K562 treated with DMSO at 1 percent for 4 hours (cell line): ENCODE data around the gene SAG. TPM values are rescaled to one million over a fixed set of nuclear protein-coding genes. Genes with fewer than 3 reads are reported as not detected.

ENCODE experiments used
- total RNA-seq: library from RNA; unstranded; fragments of 300-600 nt; gene quantifications from 2 replicates; pipeline ENCODE4 v1.2.3, GENCODE V29; 2022; ENCODE audit not compliant: insufficient read depth

The SAG gene
- 0.11 TPM in 1 of 2 replicates, not detected in the other for total RNA-seq

GRCh38 chr2:233307565-233307964, at the start of gene SAG:
Gene SAG, plus strand, starts transcription at chr2:233307816. Its CDS starts 1,374 bp downstream, at chr2:233309190.

GRCh38 chr2:233353769-233354499, 46.3 kb downstream of the SAG start, which contains the start of gene DGKD:
Gene DGKD, plus strand, starts transcription at chr2:233354494. Its CDS starts 25 bp downstream, at chr2:233354519.

Other genes starting within 250 kb of the SAG start
- 7.2 and 21.6 TPM in 2 replicates for gene INPP5D, start 247.5 kb upstream of the SAG start, total RNA-seq
- 8.8 and 16.7 TPM in 2 replicates for gene ATG16L1, start 56.1 kb upstream of the SAG start, total RNA-seq
- gene DGKD, start 46.7 kb downstream of the SAG start, total RNA-seq = 8.2 and 13.1 TPM in 2 replicates